Suprapubic skin (tissue), 4 donors: ENCODE data around the gene FAXDC2. TPM values are rescaled to one million over a fixed set of nuclear protein-coding genes. Genes with fewer than 3 reads are reported as not detected.

Experiments
- DNase-seq, 2 donors: peaks; one replicate each; pipeline ENCODE4 v3.0.0-alpha.2; 2019; ENCODE audit warnings: low spot score in 2 of 2
- H3K27ac ChIP-seq: fragments of 200-600 bp; sonication (generic); one replicate; pipeline ENCODE4 v1.5.1; 2019
- H3K27me3 ChIP-seq: fragments of 200-600 bp; sonication (generic); one replicate; pipeline ENCODE4 v1.5.1; 2019
- H3K36me3 ChIP-seq: fragments of 200-600 bp; sonication (generic); one replicate; pipeline ENCODE4 v1.5.1; 2019
- H3K4me1 ChIP-seq: fragments of 200-600 bp; sonication (generic); one replicate; pipeline ENCODE4 v1.5.1; 2019
- H3K4me3 ChIP-seq: fragments of 200-600 bp; sonication (generic); one replicate; pipeline ENCODE4 v1.5.1; 2019; ENCODE audit warnings: mild to moderate bottlenecking
- H3K9me3 ChIP-seq: fragments of 200-600 bp; sonication (generic); one replicate; pipeline ENCODE4 v1.5.1; 2019
- EP300 ChIP-seq: sonication (generic); formaldehyde crosslinking; IDR thresholded peaks from one replicate; pipeline ENCODE4 v1.6.1; 2017; ENCODE audit warnings: antibody characterized with exemption
- POLR2A ChIP-seq, 2 donors: fragments of 450-650 bp; IDR thresholded peaks; one replicate each; pipeline ENCODE4 v1.6.1; 2017; ENCODE audit warnings: antibody characterized with exemption in 2 of 2, mild to moderate bottlenecking in 2 of 2, moderate library complexity in 2 of 2
- POLR2AphosphoS5 ChIP-seq, 3 donors: sonication (generic); formaldehyde crosslinking; IDR thresholded peaks; one replicate each; pipeline ENCODE4 v1.6.1; 2017; ENCODE audit warnings: antibody characterized with exemption in 3 of 3
- WGBS: methylation state at CpG from one replicate; pipeline ENCODE4 v1.1.5; 2018; 5-methylcytosine and 5-hydroxymethylcytosine counted together
- total RNA-seq, 4 donors: library from RNA; depleted of rRNA; stranded (reverse); fragments of >200 nt; gene quantifications; one replicate each; pipeline ENCODE4 v1.1.0, GENCODE V29; 2016
- TF ChIP-seq, protein P1 (sequence below), 2 donors: fragments of 200-600 bp in 1 of 2; fragments of 450-650 bp in 1 of 2; sonication (generic) in 1 of 2; IDR thresholded peaks; one replicate each; pipeline ENCODE4 v1.5.1; 2016 to 2019; ENCODE audit warnings: antibody characterized with exemption in 2 of 2, mild to moderate bottlenecking in 1 of 2, moderate library complexity in 1 of 2

Gene FAXDC2
- total RNA-seq, 4 donors from 2014 or later, result 27.1 to 62.1 (median 40.8) TPM

DNA sequence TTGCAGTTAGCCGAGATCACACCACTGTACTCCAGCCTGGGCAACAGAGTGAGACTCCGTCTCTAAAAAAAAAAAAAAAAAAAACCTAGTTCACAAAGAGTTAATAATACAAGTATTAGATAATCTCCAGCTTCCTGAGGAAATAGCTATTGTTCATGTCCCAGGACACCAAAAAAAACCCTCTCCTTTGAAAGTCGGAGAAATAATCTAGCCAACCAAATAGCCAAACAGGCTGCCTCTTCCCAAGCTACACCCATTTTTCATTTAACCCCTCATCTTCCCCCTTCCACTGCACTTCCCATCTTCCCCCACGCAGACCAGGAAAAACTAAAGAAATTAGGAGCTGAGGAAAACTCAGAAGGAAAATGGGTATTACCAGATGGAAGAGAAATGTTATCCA, 31.6 kb upstream of the FAXDC2 start:
- peaks cover 3% of the 10 kb centered on the region for H3K4me1 ChIP-seq
- H3K27me3 ChIP-seq, result no peaks in the 10 kb centered on the region
- peaks cover 23% of the 10 kb centered on the region for H3K36me3 ChIP-seq
- no peak overlapping the region for H3K4me3 ChIP-seq
- 73% methylated on average over 4 of the region's 4 CpGs for WGBS
- no peak for DNase-seq
- H3K27ac ChIP-seq, result no peak overlapping the region
- H3K9me3 ChIP-seq, result peaks cover 25% of the 10 kb centered on the region
- TF ChIP-seq EP300 (no peak), POLR2A (IDR thresholded peaks at IDR 0.05) (no peak), POLR2AphosphoS5 (IDR thresholded peaks at IDR 0.05) (no peak)
- TF ChIP-seq, protein P1, sequence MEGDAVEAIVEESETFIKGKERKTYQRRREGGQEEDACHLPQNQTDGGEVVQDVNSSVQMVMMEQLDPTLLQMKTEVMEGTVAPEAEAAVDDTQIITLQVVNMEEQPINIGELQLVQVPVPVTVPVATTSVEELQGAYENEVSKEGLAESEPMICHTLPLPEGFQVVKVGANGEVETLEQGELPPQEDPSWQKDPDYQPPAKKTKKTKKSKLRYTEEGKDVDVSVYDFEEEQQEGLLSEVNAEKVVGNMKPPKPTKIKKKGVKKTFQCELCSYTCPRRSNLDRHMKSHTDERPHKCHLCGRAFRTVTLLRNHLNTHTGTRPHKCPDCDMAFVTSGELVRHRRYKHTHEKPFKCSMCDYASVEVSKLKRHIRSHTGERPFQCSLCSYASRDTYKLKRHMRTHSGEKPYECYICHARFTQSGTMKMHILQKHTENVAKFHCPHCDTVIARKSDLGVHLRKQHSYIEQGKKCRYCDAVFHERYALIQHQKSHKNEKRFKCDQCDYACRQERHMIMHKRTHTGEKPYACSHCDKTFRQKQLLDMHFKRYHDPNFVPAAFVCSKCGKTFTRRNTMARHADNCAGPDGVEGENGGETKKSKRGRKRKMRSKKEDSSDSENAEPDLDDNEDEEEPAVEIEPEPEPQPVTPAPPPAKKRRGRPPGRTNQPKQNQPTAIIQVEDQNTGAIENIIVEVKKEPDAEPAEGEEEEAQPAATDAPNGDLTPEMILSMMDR (IDR thresholded peaks at IDR 0.05), result no peak

DNA sequence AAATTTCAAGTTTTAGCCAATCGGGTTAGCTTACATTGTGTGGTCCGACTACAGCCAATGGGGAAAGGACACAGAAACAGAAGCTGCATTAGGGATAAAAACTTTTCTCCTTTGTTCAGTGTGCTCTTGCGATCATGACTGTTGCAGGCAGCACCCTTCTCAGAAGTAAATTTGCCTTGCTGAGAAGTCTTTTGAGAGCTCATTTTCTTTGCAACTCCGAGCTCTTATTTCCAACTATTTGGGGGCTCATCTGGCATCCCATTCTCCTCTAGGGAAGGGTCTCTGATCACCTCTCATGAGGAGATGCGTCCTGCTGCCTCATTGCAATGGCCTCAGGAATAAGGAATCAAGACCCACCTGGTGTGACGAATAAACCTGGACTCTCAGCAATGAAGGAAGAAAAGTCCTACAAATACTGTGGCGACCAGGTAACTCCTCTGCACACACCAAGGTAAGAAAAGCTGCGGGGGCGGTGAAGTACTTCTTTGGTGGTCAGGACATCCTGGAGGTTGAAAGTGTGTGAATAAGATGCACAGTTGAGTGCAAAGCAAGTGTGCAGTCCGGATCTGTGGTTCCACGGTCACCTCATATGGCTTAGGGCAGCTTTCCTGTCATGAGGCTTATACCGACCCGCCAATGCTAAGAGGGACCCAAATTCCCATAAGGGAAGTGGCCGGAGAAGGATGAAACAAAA, 28.4 kb upstream of the FAXDC2 start:
- Histone ChIP-seq H3K36me3 (peaks cover 31% of the 10 kb centered on the region), H3K27me3 (no peaks in the 10 kb centered on the region), H3K4me1 (peaks cover 3% of the 10 kb centered on the region), H3K9me3 (peaks cover 10% of the 10 kb centered on the region), H3K27ac (no peak overlapping the region), H3K4me3 (no peak overlapping the region)
- TF ChIP-seq, protein P1 (IDR thresholded peaks at IDR 0.05), result no peak
- TF ChIP-seq POLR2AphosphoS5 (IDR thresholded peaks at IDR 0.05), result no peak
- no peak for TF ChIP-seq POLR2A (IDR thresholded peaks at IDR 0.05)
- TF ChIP-seq EP300, result no peak
- WGBS, result 97% methylated on average over 14 of the region's 14 CpGs
- DNase-seq, result no peak

DNA sequence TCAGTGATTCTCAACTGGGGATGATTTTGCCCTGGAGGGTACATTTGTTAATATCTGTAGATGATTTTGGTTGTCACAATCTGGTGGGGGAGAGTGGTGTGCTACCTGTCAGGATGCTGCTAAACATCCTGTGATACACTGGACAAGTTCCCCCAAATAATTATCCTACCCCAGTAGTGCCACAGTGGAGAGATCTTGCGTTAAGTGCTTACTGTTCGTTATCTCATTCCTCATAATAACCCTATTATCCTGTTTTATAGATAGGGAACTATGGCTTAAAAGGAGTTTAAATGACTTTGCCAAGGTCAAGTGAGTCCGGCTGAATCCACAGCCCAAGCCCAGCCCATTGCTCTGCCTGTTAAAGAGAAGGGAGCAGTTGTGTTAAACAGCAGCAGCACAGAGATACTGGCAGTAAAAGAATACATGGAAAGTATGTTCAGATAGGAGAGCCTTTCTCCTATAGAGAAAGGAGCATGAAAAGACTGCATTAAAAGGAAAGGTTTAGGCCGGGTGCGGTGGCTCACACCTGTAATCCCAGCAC, 23.5 kb upstream of the FAXDC2 start:
- H3K9me3 ChIP-seq, result peaks cover 4% of the 10 kb centered on the region
- peak overlapping the region; percentile 83 for H3K27ac ChIP-seq
- no peaks in the 10 kb centered on the region for H3K27me3 ChIP-seq
- H3K4me3 ChIP-seq, result no peak overlapping the region
- peaks cover 70% of the 10 kb centered on the region for H3K36me3 ChIP-seq
- 96% methylated on average over 5 of the region's 5 CpGs for WGBS
- no peak for DNase-seq
- TF ChIP-seq, protein P1 (IDR thresholded peaks at IDR 0.05), result no peak
- TF ChIP-seq EP300 (no peak), POLR2AphosphoS5 (IDR thresholded peaks at IDR 0.05) (no peak), POLR2A (IDR thresholded peaks at IDR 0.05) (no peak)
- H3K4me1 ChIP-seq, result peaks cover under 1% of the 10 kb centered on the region

- no peaks in the 10 kb centered on the region for H3K9me3 ChIP-seq
- peaks cover 78% of the 10 kb centered on the region for H3K36me3 ChIP-seq
- H3K27me3 ChIP-seq, result no peaks in the 10 kb centered on the region
- H3K4me3 ChIP-seq, result no peak overlapping the region
- no peak for DNase-seq
- H3K4me1 ChIP-seq, result peaks cover 7% of the 10 kb centered on the region
- no peak for TF ChIP-seq POLR2A (IDR thresholded peaks at IDR 0.05)
- WGBS, result 92% methylated on average over 4 of the region's 4 CpGs
- peak overlapping the region; percentile 78 for H3K27ac ChIP-seq
These were observed 21.3 kb upstream of the FAXDC2 start for GRCh38 chr5:154871734-154872133.

- DNase-seq, result no peak
- Histone ChIP-seq H3K4me3 (no peak overlapping the region), H3K9me3 (no peaks in the 10 kb centered on the region), H3K36me3 (peaks cover 76% of the 10 kb centered on the region), H3K27ac (no peak overlapping the region), H3K4me1 (peaks cover 7% of the 10 kb centered on the region), H3K27me3 (no peaks in the 10 kb centered on the region)
- TF ChIP-seq EP300, result no peak
- TF ChIP-seq POLR2AphosphoS5 (IDR thresholded peaks at IDR 0.05), result no peak
- TF ChIP-seq POLR2A (IDR thresholded peaks at IDR 0.05), result no peak
- TF ChIP-seq, protein P1 (IDR thresholded peaks at IDR 0.05), result no peak
- WGBS, result 79% methylated on average over 5 of the region's 5 CpGs
These were observed 18.3 kb upstream of the FAXDC2 start for GRCh38 chr5:154868702-154869101.
